Neural cell (in vitro differentiated cells): ENCODE results near the gene PDGFA. TPM values are rescaled to one million over a fixed set of nuclear protein-coding genes. Genes with fewer than 3 reads are reported as not detected.

Experiments used
- H2AFZ ChIP-seq: fragments of 200-600, 300-800 bp; sonication (generic), shearing (Covaris generic); 2 replicates; pipeline ENCODE4 v1.6.0; 2014; ENCODE audit warnings: low read depth, mild to moderate bottlenecking, antibody characterized with exemption, low read length, moderate library complexity
- H3F3A ChIP-seq: fragments of 200-600 bp; shearing (Covaris generic); 2 replicates; pipeline ENCODE4 v1.6.1; 2016; ENCODE audit warnings: mild to moderate bottlenecking, moderate library complexity, mixed read lengths, antibody characterized with exemption, low read length; ENCODE audit not compliant: insufficient read depth, poor library complexity, severe bottlenecking
- H3K27ac ChIP-seq: fragments of 200-600, 300-800 bp; sonication (generic), shearing (Covaris generic); 2 replicates; pipeline ENCODE4 v1.5.1; 2014; ENCODE audit warnings: mild to moderate bottlenecking, low read length, moderate library complexity
- H3K27me3 ChIP-seq: fragments of 300-800, 200-600 bp; sonication (generic), shearing (Covaris generic); 2 replicates; pipeline ENCODE4 v1.6.0; 2014; ENCODE audit warnings: mild to moderate bottlenecking, low read depth, low read length, moderate library complexity; ENCODE audit not compliant: insufficient read depth
- H3K36me3 ChIP-seq: fragments of 300-800, 200-600 bp; sonication (generic), shearing (Covaris generic); 2 replicates; pipeline ENCODE4 v1.5.1; 2014; ENCODE audit warnings: mild to moderate bottlenecking, antibody characterized with exemption, low read length, moderate library complexity; ENCODE audit not compliant: insufficient read depth
- H3K4me2 ChIP-seq: fragments of 300-800, 200-600 bp; sonication (generic), shearing (Covaris generic); 2 replicates; pipeline ENCODE4 v1.6.0; 2014; ENCODE audit warnings: mild to moderate bottlenecking, low read length
- H3K4me3 ChIP-seq: fragments of 300-800, 200-600 bp; sonication (generic), shearing (Covaris generic); 2 replicates; pipeline ENCODE4 v1.5.1; 2014; ENCODE audit warnings: mild to moderate bottlenecking, low read length, moderate library complexity
- H3K79me2 ChIP-seq: fragments of 200-600 bp; shearing (Covaris generic); replicated peaks from 2 replicates; pipeline ENCODE4 v1.6.0; 2014; ENCODE audit warnings: mild to moderate bottlenecking, low read length, moderate library complexity; ENCODE audit not compliant: insufficient read depth
- H3K9ac ChIP-seq: fragments of 300-800, 200-600 bp; sonication (generic), shearing (Covaris generic); 2 replicates; pipeline ENCODE4 v1.6.1; 2016; ENCODE audit warnings: mild to moderate bottlenecking, low read length, mixed read lengths
- H3K9me2 ChIP-seq: fragments of 200-600 bp; shearing (Covaris generic); 2 replicates; pipeline ENCODE4 v1.6.1; 2016; ENCODE audit warnings: mild to moderate bottlenecking, low read length, mixed read lengths; ENCODE audit not compliant: insufficient read depth
- H3K9me3 ChIP-seq: fragments of 200-600, 300-800 bp; sonication (generic), shearing (Covaris generic); 2 replicates; pipeline ENCODE4 v1.6.1; 2016; ENCODE audit warnings: mild to moderate bottlenecking, mixed run types, low read length, moderate library complexity, mixed read lengths
- H4K20me1 ChIP-seq: fragments of 200-600 bp; shearing (Covaris generic); 2 replicates; pipeline ENCODE4 v1.6.1; 2016; ENCODE audit warnings: mild to moderate bottlenecking, mixed run types; ENCODE audit not compliant: insufficient read depth
- CTCF ChIP-seq: fragments of 450-650 bp; IDR thresholded peaks from 2 replicates; pipeline ENCODE4 v1.5.1; 2014; ENCODE audit warnings: antibody characterized with exemption, mild to moderate bottlenecking, moderate library complexity; ENCODE audit not compliant: poor library complexity, severe bottlenecking
- EP300 ChIP-seq: fragments of 450-650 bp; conservative IDR thresholded peaks from 2 replicates; pipeline ENCODE4 v1.6.1; 2014; ENCODE audit warnings: antibody characterized with exemption, mild to moderate bottlenecking, moderate library complexity; ENCODE audit not compliant: poor library complexity, severe bottlenecking
- EZH2 ChIP-seq: fragments of 200-600, 300-800 bp; shearing (Covaris generic), sonication (generic); IDR thresholded peaks from 2 replicates; pipeline ENCODE4 v1.6.1; 2014; ENCODE audit warnings: antibody characterized with exemption, low read length, borderline replicate concordance, mild to moderate bottlenecking; ENCODE audit not compliant: insufficient read depth, poor library complexity, severe bottlenecking
- MXI1 ChIP-seq: fragments of 450-650 bp; conservative IDR thresholded peaks from 2 replicates; pipeline ENCODE4 v1.6.1; 2014; ENCODE audit warnings: antibody characterized with exemption, mild to moderate bottlenecking; ENCODE audit not compliant: poor library complexity, severe bottlenecking
- POLR2AphosphoS5 ChIP-seq: IDR thresholded peaks from 2 replicates; pipeline ENCODE4 v1.6.1; 2012
- REST ChIP-seq: IDR thresholded peaks from 2 replicates; pipeline ENCODE4 v1.6.1; 2012; ENCODE audit warnings: borderline replicate concordance
- SMC3 ChIP-seq: fragments of 450-650 bp; conservative IDR thresholded peaks from 2 replicates; pipeline ENCODE4 v1.6.1; 2014; ENCODE audit warnings: antibody characterized with exemption, mild to moderate bottlenecking, moderate library complexity; ENCODE audit not compliant: poor library complexity
- TAF1 ChIP-seq: IDR thresholded peaks from 2 replicates; pipeline ENCODE4 v1.6.1; 2012; ENCODE audit warnings: low read depth
- polyA plus RNA-seq: library from polyadenylated mRNA; depleted of rRNA; stranded (reverse); fragments of >200 nt; gene quantifications from 2 replicates; pipeline ENCODE4 v1.2.3, GENCODE V29; 2014

PDGFA gene
- polyA plus RNA-seq, 1 donor from 2014 or later: 4.1 TPM

GRCh38 chr7:522071-522950 is 2.7 kb upstream of the PDGFA start:
- TF ChIP-seq TAF1 (no peak), EZH2 (peak; percentile 88)
- Histone ChIP-seq H2AFZ (no peak overlapping the region), H4K20me1 (no peaks in the 10 kb centered on the region), H3K36me3 (no peaks in the 10 kb centered on the region), H3K4me2 (no peak overlapping the region), H3K79me2 (no peaks in the 10 kb centered on the region), H3K4me3 (peak overlapping the region; percentile 57), H3K27me3 (peaks cover 61% of the 10 kb centered on the region), H3K9me2 (no peaks in the 10 kb centered on the region), H3K9ac (no peak overlapping the region), H3K9me3 (no peaks in the 10 kb centered on the region), H3F3A (no peaks in the 10 kb centered on the region), H3K27ac (no peak overlapping the region)

GRCh38 chr7:521221-522070 is 1.8 kb upstream of the PDGFA start:
- Histone ChIP-seq H3K27ac (no peak overlapping the region), H3K27me3 (peaks cover 68% of the 10 kb centered on the region), H4K20me1 (no peaks in the 10 kb centered on the region), H3K9me2 (no peaks in the 10 kb centered on the region), H3K9ac (peak overlapping the region; percentile 20), H3F3A (no peaks in the 10 kb centered on the region), H3K9me3 (no peaks in the 10 kb centered on the region), H3K4me3 (peak overlapping the region; percentile 57), H3K79me2 (no peaks in the 10 kb centered on the region), H2AFZ (no peak overlapping the region), H3K4me2 (no peak overlapping the region), H3K36me3 (no peaks in the 10 kb centered on the region)
- TF ChIP-seq CTCF: no peak
- TF ChIP-seq POLR2AphosphoS5: no peak
- TF ChIP-seq REST: no peak
- TF ChIP-seq TAF1: no peak
- no peak for TF ChIP-seq MXI1
- no peak for TF ChIP-seq SMC3
- TF ChIP-seq EP300: no peak
- TF ChIP-seq EZH2: no peak
